ENCODE measurements around the gene GSAP. TPM values are rescaled to one million over a fixed set of nuclear protein-coding genes. Genes with fewer than 3 reads are reported as not detected.

Gene GSAP
- total RNA-seq, 1 donor from 2014 or later, result 13.0 TPM

DNA sequence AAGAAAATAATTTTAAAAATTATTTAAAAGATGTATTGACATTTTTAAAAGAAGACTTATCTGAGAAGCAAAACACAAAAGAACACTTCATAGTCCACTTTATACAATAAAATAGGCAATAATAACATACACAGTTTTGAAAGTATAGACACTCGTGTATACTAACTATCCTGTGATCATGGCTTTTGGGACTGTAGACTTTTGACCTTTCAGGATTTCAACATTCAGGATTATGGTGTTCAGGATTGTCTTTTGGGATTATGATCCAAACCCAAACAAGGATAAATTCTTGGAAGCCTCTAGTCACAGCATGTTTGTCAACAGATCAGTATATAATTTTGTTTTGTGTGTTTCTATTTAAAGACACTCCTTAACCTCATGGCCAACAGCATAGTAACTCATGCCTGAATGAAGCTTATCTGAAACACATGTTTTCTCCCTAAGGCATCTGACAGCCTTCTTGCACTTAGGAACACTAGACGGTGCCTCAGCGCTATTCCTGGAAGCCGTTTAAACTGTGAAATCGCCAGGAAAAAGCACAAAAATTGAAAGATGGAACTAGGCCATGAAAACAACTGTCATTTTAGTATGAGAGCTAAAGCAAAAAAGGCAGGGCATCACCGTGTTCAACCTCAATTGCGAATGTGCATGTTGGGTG is 29.9 kb downstream of the GSAP start:
- TF ChIP-seq CTCF (IDR thresholded peaks at IDR 0.05) (no peak), POLR2AphosphoS5 (IDR thresholded peaks at IDR 0.05; ENCODE audit: insufficient read depth in 1 of 2, low read depth in 1 of 2) (no peak), POLR2A (IDR thresholded peaks at IDR 0.05) (no peak)
- intact Hi-C loops (cut with DNase I), result no loop called here
- Histone ChIP-seq H3K36me3 (no peaks in the 10 kb centered on the region), H3K27me3 (no peaks in the 10 kb centered on the region), H3K4me1 (no peaks in the 10 kb centered on the region), H3K27ac (no peak overlapping the region), H3K9me3 (no peaks in the 10 kb centered on the region), H3K4me3 (no peak overlapping the region)
- DNase-seq (ENCODE audit: extremely low spot score in 2 of 2), result no peak

DNA sequence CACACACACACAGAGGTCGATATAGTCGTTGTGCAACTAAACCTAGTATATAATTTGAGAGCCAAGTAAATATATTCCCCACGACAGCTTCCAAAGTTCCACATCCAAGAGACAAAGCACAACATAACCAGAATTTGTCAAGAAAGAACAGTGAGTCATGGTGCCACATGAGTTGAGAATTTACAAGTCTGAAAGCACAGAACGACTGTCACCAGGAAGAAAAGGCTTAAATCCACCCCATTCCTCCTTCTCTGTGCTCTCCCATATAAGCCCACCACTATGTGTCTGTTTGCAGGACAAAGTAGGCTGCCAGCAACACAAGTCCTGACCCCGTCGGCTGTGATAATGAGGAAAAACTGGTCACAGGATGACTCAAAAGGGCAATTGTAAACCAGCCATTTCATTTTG is 32.8 kb downstream of the GSAP start:
- intact Hi-C loops (cut with DNase I), result no loop called here
- H3K9me3 ChIP-seq, result no peaks in the 10 kb centered on the region
- no peak overlapping the region for H3K27ac ChIP-seq
- H3K36me3 ChIP-seq, result no peaks in the 10 kb centered on the region
- H3K4me1 ChIP-seq, result no peaks in the 10 kb centered on the region
- no peaks in the 10 kb centered on the region for H3K27me3 ChIP-seq
- no peak for TF ChIP-seq POLR2A (IDR thresholded peaks at IDR 0.05)
- TF ChIP-seq CTCF (IDR thresholded peaks at IDR 0.05), result no peak
- no peak for TF ChIP-seq POLR2AphosphoS5 (IDR thresholded peaks at IDR 0.05; ENCODE audit: insufficient read depth in 1 of 2, low read depth in 1 of 2)
- no peak for DNase-seq (ENCODE audit: extremely low spot score in 2 of 2)
- no peak overlapping the region for H3K4me3 ChIP-seq

DNA sequence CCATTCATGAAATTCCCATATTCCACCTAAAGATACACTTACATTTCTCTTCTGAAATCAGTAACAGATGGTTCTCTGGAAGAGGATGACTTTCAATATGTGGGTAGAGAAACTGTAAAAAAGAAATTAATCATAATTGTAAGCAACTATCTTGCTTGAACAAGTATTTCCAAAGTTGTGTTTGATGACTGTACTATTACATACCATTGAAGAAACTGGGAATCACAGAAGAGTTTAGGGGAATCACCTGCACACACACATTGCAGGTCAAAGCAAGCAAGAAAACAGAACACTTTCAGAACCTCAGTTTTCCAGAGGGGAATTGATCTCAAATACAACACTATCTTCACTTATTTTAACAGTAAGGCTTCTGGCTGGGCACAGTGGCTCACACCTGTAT is 33.6 kb downstream of the GSAP start:
- no peaks in the 10 kb centered on the region for H3K27me3 ChIP-seq
- H3K9me3 ChIP-seq, result no peaks in the 10 kb centered on the region
- no peak for TF ChIP-seq POLR2AphosphoS5 (IDR thresholded peaks at IDR 0.05; ENCODE audit: insufficient read depth in 1 of 2, low read depth in 1 of 2)
- no peak for TF ChIP-seq POLR2A (IDR thresholded peaks at IDR 0.05)
- TF ChIP-seq CTCF (IDR thresholded peaks at IDR 0.05), result no peak
- no peak overlapping the region for H3K27ac ChIP-seq
- no peak for DNase-seq (ENCODE audit: extremely low spot score in 2 of 2)
- H3K36me3 ChIP-seq, result no peaks in the 10 kb centered on the region
- H3K4me1 ChIP-seq, result no peaks in the 10 kb centered on the region
- no peak overlapping the region for H3K4me3 ChIP-seq
- intact Hi-C loops (cut with DNase I), result no loop called here

- no peaks in the 10 kb centered on the region for H3K9me3 ChIP-seq
- no peak for DNase-seq (ENCODE audit: extremely low spot score in 2 of 2)
- no peak overlapping the region for H3K4me3 ChIP-seq
- no peaks in the 10 kb centered on the region for H3K27me3 ChIP-seq
- TF ChIP-seq CTCF (IDR thresholded peaks at IDR 0.05) (no peak), POLR2AphosphoS5 (IDR thresholded peaks at IDR 0.05; ENCODE audit: insufficient read depth in 1 of 2, low read depth in 1 of 2) (no peak), POLR2A (IDR thresholded peaks at IDR 0.05) (no peak)
- peaks cover 0 to 4% of the 10 kb centered on the region in 2 donors for H3K36me3 ChIP-seq
- intact Hi-C loops (cut with DNase I), result no loop called here
- no peaks in the 10 kb centered on the region for H3K4me1 ChIP-seq
- no peak overlapping the region for H3K27ac ChIP-seq
Observed at GRCh38 chr7:77378584-77378983, 37.6 kb downstream of the GSAP start.

DNA sequence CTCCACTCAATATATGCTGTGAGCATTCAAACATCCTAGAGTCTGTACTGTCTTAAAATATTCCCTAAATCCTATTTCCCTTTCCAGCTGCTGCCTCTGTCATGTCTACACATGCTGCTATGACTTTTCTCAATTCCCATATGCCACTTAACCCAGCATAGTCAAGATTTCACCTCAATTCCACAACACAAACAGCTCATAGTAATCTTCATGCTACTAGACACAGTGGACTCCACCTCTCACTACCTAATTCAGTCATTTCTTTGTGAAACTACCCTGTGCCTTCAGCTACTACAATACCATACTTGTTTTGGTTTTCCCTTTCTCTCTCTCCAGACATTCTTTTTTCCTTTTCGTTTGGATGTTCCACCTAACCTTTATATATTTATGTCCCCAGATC is 45.5 kb downstream of the GSAP start:
- intact Hi-C loops (cut with DNase I), result no loop called here
- no peaks in the 10 kb centered on the region for H3K4me1 ChIP-seq
- H3K27ac ChIP-seq, result no peak overlapping the region
- DNase-seq (ENCODE audit: extremely low spot score in 2 of 2), result no peak
- no peak overlapping the region for H3K4me3 ChIP-seq
- TF ChIP-seq CTCF (IDR thresholded peaks at IDR 0.05), result no peak
- no peak for TF ChIP-seq POLR2AphosphoS5 (IDR thresholded peaks at IDR 0.05; ENCODE audit: insufficient read depth in 1 of 2, low read depth in 1 of 2)
- no peak for TF ChIP-seq POLR2A (IDR thresholded peaks at IDR 0.05)
- no peaks in the 10 kb centered on the region for H3K27me3 ChIP-seq
- no peaks in the 10 kb centered on the region for H3K36me3 ChIP-seq
- H3K9me3 ChIP-seq, result no peaks in the 10 kb centered on the region
